ENCODE results near the gene LSS. TPM values are rescaled to one million over a fixed set of nuclear protein-coding genes. Genes with fewer than 3 reads are reported as not detected.

Gene LSS
- total and polyA plus RNA-seq, 2 of the 4 experiments (the other 2 are of a cell fraction), result 43.4 to 58.1 TPM

DNA sequence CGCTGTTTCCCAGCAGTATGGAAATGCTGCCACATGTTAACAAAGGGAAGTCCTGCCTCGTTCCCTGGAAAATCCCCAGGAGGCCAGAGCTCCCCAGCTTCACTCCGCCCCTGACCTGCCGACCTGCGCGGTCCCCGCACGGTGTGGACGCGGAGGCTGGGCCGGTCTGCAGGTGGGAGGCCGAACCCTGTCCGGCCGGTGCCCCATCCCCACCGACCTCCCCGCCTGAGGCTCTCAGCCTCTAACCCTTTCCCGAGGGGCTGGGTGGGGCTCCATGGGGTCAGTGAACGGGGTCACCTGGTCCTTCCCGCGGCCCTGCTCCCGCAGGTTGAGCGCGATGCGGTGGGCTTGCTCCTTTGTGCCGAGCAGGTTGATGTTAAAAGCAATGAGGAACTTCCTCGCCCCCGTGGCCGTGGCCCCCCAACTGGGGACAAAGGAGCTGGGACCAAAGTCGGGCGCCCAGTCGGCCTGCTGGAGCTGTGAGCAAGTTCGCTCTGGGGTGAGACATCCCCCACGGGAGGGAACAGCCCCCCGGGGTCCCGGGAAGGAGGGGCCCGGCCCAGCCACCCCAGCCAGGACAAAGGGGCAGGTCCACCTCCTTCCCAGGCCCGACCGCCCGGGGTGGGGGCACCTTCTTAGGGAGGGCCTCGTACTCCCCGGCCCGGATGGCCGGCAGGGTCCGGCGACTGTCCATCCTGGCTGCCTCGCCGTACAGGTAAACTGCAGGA is 77.1 kb downstream of the LSS start:
- H3K9ac ChIP-seq (ENCODE audit: low read depth, low read length), result no peak overlapping the region
- ATAC-seq (ENCODE audit: low read depth), result no peak
- DNase-seq, result no peak
- no peaks in the 10 kb centered on the region for H3K79me1 ChIP-seq (ENCODE audit: low read depth in 1 of 2, low read length in 2 of 2)
- H3K56ac ChIP-seq (ENCODE audit: extremely low read depth, insufficient read depth, low read length), result no peak overlapping the region
- WGBS, 2 experiments (ENCODE audit: extremely low coverage in 2 of 2, insufficient read length in 1 of 2), result 93% methylated on average over 17 of the region's 47 CpGs; no CpG with 5 or more reads in 1 of the 2 experiments
- 0 out of 2 replicates have a peak, but pooled peaks cover 3% of the 10 kb centered on the region for H3K9me1 ChIP-seq (ENCODE audit: insufficient read depth, low read length)
- no peak overlapping the region for H2BK120ac ChIP-seq (ENCODE audit: low read depth, low read length)
- H3K23ac ChIP-seq (ENCODE audit: low read depth, low read length), result no peak overlapping the region
- ChIA-PET CTCF (no interaction called here), POLR2A (ENCODE audit: unreplicated experiment) (no interaction called here)
- no peak overlapping the region for H3K27ac ChIP-seq (ENCODE audit: insufficient read depth, low read length)
- no peak overlapping the region for H3K18ac ChIP-seq (ENCODE audit: low read depth, low read length)
- intact Hi-C loops (cut with micrococcal nuclease), result no loop called here
- no peak overlapping the region for H2BK5ac ChIP-seq (ENCODE audit: low read depth, low read length, poor library complexity, severe bottlenecking)
- no peaks in the 10 kb centered on the region for H3K36me3 ChIP-seq (ENCODE audit: control insufficient read depth, insufficient read depth, low read length)
- no peaks in the 10 kb centered on the region for H3K27me3 ChIP-seq (ENCODE audit: control insufficient read depth, insufficient read depth, low read length)
- no peaks in the 10 kb centered on the region for H3K9me3 ChIP-seq (ENCODE audit: control insufficient read depth, insufficient read depth, low read length)
- no peak overlapping the region for H3K14ac ChIP-seq (replicated peaks; ENCODE audit: low read depth, low read length)
- H2AK5ac ChIP-seq (ENCODE audit: low read depth, low read length), result no peak overlapping the region
- no peak overlapping the region for H3K4me2 ChIP-seq (ENCODE audit: low read depth, low read length)
- no peak overlapping the region for H2BK20ac ChIP-seq (ENCODE audit: low read depth, low read length)
- H3K4me3 ChIP-seq (ENCODE audit: insufficient read depth, low read depth, low read length), result no peak overlapping the region
- H4K91ac ChIP-seq (ENCODE audit: insufficient read depth, low read depth, low read length), result no peak overlapping the region
- no TSS peak for BruUV-seq (replicated peaks)
- dilution Hi-C loops (cut with HindIII; ENCODE audit: low sequenced_read_pairs, unreplicated experiment), result no loop called here
- in situ Hi-C loops (cut with MboI; ENCODE audit: low sequenced_read_pairs), result no loop called here
- H3K4ac ChIP-seq (ENCODE audit: low read depth, low read length), result no peak overlapping the region
- H4K5ac ChIP-seq (ENCODE audit: low read depth, low read length), result no peak overlapping the region
- H2AK9ac ChIP-seq (replicated peaks; ENCODE audit: low read depth, low read length, poor library complexity), result no peak overlapping the region
- H2AFZ ChIP-seq (replicated peaks; ENCODE audit: low read length, poor library complexity), result no peak overlapping the region
- H3K4me1 ChIP-seq (ENCODE audit: control insufficient read depth, insufficient read depth, low read length), result peaks cover 2% of the 10 kb centered on the region
- no peak overlapping the region for H4K8ac ChIP-seq (ENCODE audit: low read depth in 2 of 2, low read length in 2 of 2)
- H4K20me1 ChIP-seq (ENCODE audit: insufficient read depth, low read length), result no peaks in the 10 kb centered on the region
- no peak overlapping the region for H2BK15ac ChIP-seq (ENCODE audit: low read depth, low read length)
- TF ChIP-seq FOS (IDR thresholded peaks at IDR 0.05; ENCODE audit: low read depth, low read length) (no peak), USF2 (IDR thresholded peaks at IDR 0.05; ENCODE audit: low read depth, low read length) (no peak), RCOR1 (IDR thresholded peaks at IDR 0.05; ENCODE audit: insufficient replicate concordance, low read length) (no peak), ELK1 (IDR thresholded peaks at IDR 0.05; ENCODE audit: borderline replicate concordance, low read depth, low read length) (no peak), NFE2L2 (IDR thresholded peaks at IDR 0.05; ENCODE audit: low read depth, low read length) (no peak), CHD1 (IDR thresholded peaks at IDR 0.05; ENCODE audit: low read depth, low read length) (no peak), POLR2A (IDR thresholded peaks at IDR 0.05; ENCODE audit: low read depth, low read length) (no peak), RAD21 (IDR thresholded peaks at IDR 0.05; ENCODE audit: low read length) (no peak), CEBPB (IDR thresholded peaks at IDR 0.05; ENCODE audit: low read depth, low read length) (no peak), MAZ (IDR thresholded peaks at IDR 0.05; ENCODE audit: borderline replicate concordance, low read depth, low read length) (no peak), BHLHE40 (IDR thresholded peaks at IDR 0.05; ENCODE audit: low read depth, low read length) (no peak), MXI1 (IDR thresholded peaks at IDR 0.05; ENCODE audit: borderline replicate concordance, low read depth, low read length) (no peak), RFX5 (IDR thresholded peaks at IDR 0.05; ENCODE audit: low read depth, low read length) (no peak), SMC3 (IDR thresholded peaks at IDR 0.05; ENCODE audit: low read depth, low read length) (no peak), MAFK (IDR thresholded peaks at IDR 0.05; ENCODE audit: low read depth, low read length) (no peak)
- TF ChIP-seq, protein P1, sequence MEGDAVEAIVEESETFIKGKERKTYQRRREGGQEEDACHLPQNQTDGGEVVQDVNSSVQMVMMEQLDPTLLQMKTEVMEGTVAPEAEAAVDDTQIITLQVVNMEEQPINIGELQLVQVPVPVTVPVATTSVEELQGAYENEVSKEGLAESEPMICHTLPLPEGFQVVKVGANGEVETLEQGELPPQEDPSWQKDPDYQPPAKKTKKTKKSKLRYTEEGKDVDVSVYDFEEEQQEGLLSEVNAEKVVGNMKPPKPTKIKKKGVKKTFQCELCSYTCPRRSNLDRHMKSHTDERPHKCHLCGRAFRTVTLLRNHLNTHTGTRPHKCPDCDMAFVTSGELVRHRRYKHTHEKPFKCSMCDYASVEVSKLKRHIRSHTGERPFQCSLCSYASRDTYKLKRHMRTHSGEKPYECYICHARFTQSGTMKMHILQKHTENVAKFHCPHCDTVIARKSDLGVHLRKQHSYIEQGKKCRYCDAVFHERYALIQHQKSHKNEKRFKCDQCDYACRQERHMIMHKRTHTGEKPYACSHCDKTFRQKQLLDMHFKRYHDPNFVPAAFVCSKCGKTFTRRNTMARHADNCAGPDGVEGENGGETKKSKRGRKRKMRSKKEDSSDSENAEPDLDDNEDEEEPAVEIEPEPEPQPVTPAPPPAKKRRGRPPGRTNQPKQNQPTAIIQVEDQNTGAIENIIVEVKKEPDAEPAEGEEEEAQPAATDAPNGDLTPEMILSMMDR (conservative IDR thresholded peaks at IDR 0.05; ENCODE audit: low read depth, low read length), result no peak
